Stimulated activated naive CD4-positive, alpha-beta T cell (primary cell): ENCODE results near the gene FALEC.
"Not testable (repeated sequence)": the region's sequence is repeated elsewhere in the genome, so short reads cannot be mapped to it uniquely, and the experiment has no call there.

Experiments used
- DNase-seq, 6 experiments: peaks; one replicate each; lab custom pipeline; 2025; lab: John Stamatoyannopoulos, UW

The FALEC gene

GRCh38 chr1:150574260-150575071 lies 58.9 kb downstream of the FALEC start:
- DNase-seq, result peak in 2 of 6 experiments; percentile 27 to 34

- DNase-seq, result no peak
These were observed 59.5 kb downstream of the FALEC start for GRCh38 chr1:150575072-150575489.

GRCh38 chr1:150575518-150576366 lies 60.2 kb downstream of the FALEC start:
- DNase-seq, result peak in 1 of 6 experiments; percentile 19

- no peak for DNase-seq
These were observed 60.8 kb downstream of the FALEC start for GRCh38 chr1:150576367-150576711.

GRCh38 chr1:150576794-150577556 lies 61.4 kb downstream of the FALEC start:
- peak in 1 of 6 experiments; percentile 30 for DNase-seq

- peak in 5 of 6 experiments; percentile 5 to 79 (median 67) for DNase-seq
These were observed 62.2 kb downstream of the FALEC start for GRCh38 chr1:150577557-150578271.

GRCh38 chr1:150578272-150579109 lies 62.9 kb downstream of the FALEC start:
- peak in 5 of 6 experiments; percentile 26 to 67 (median 45) for DNase-seq

- peak; percentile 77 to 86 (median 80) for DNase-seq
These were observed 63.8 kb downstream of the FALEC start, which contains the start of gene MCL1 for GRCh38 chr1:150579110-150579944. MCL1 (minus strand) TSS chr1:150579610; CDS start chr1:150579530, 80 bp downstream.

GRCh38 chr1:150579945-150580642 lies 64.5 kb downstream of the FALEC start:
- peak in 1 of 6 experiments; percentile 37 for DNase-seq

- DNase-seq, result not testable (repeated sequence)
These were observed 65.4 kb downstream of the FALEC start for GRCh38 chr1:150580966-150581365.

GRCh38 chr1:150581437-150581836 lies 65.9 kb downstream of the FALEC start:
- not testable (repeated sequence) for DNase-seq

GRCh38 chr1:150581962-150582361 lies 66.4 kb downstream of the FALEC start:
- DNase-seq, result not testable (repeated sequence)

- no peak for DNase-seq
These were observed 66.8 kb downstream of the FALEC start for GRCh38 chr1:150582371-150582770.
